Skeletal muscle satellite cell (primary cell): ENCODE measurements around the gene G6PC2.

Experiments used
- H3K27me3 ChIP-seq: 2 replicates; pipeline ENCODE4 v1.7.0; 2013; ENCODE audit warnings: low read length; ENCODE audit not compliant: control insufficient read depth, insufficient read depth
- H3K36me3 ChIP-seq: 2 replicates; pipeline ENCODE4 v1.7.0; 2013; ENCODE audit warnings: mild to moderate bottlenecking, control low read depth, low read length; ENCODE audit not compliant: insufficient read depth
- H3K4me1 ChIP-seq: 2 replicates; pipeline ENCODE4 v1.7.0; 2013; ENCODE audit warnings: low read length; ENCODE audit not compliant: control insufficient read depth, insufficient read depth
- H3K4me2 ChIP-seq: 2 replicates; pipeline ENCODE4 v1.7.0; 2013; ENCODE audit warnings: mild to moderate bottlenecking, low read length
- H3K4me3 ChIP-seq: 2 replicates; pipeline ENCODE4 v1.7.0; 2013; ENCODE audit warnings: low read length
- H3K9ac ChIP-seq: 2 replicates; pipeline ENCODE4 v1.7.0; 2013; ENCODE audit warnings: mild to moderate bottlenecking, low read depth, low read length, moderate library complexity
- H3K9me3 ChIP-seq: replicated peaks from 2 replicates; pipeline ENCODE4 v1.7.0; 2013; ENCODE audit warnings: mild to moderate bottlenecking, control low read depth, low read length

Gene G6PC2

DNA sequence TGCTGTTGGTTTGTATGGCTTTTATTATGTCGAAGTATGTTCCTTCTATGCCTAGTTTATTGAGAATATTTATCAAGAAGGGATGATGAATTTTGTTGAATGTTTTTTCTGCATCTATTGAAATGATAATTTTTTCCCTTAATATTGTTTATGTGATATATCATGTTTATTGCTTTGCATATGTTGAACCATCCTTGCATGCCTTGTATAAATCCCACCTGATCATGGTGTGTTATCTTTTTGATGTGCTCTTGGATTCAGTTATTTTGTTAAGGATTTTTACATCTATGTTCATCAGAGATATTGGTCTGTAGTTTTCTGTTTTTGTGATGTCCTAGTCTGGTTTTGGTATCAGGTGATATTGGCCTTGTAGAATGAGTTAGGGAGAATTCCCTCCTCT lies 50.8 kb downstream of the G6PC2 start:
- H3K4me3 ChIP-seq: no peak overlapping the region
- H3K4me2 ChIP-seq: no peak overlapping the region
- H3K4me1 ChIP-seq: no peaks in the 10 kb centered on the region
- H3K36me3 ChIP-seq: no peaks in the 10 kb centered on the region
- no peaks in the 10 kb centered on the region for H3K9me3 ChIP-seq
- no peaks in the 10 kb centered on the region for H3K27me3 ChIP-seq
- H3K9ac ChIP-seq: no peak overlapping the region

GRCh38 chr2:168952424-168952823 lies 51.3 kb downstream of the G6PC2 start:
- Histone ChIP-seq H3K36me3 (no peaks in the 10 kb centered on the region), H3K4me3 (no peak overlapping the region), H3K4me1 (no peaks in the 10 kb centered on the region), H3K27me3 (no peaks in the 10 kb centered on the region), H3K4me2 (no peak overlapping the region), H3K9ac (no peak overlapping the region), H3K9me3 (no peaks in the 10 kb centered on the region)

DNA sequence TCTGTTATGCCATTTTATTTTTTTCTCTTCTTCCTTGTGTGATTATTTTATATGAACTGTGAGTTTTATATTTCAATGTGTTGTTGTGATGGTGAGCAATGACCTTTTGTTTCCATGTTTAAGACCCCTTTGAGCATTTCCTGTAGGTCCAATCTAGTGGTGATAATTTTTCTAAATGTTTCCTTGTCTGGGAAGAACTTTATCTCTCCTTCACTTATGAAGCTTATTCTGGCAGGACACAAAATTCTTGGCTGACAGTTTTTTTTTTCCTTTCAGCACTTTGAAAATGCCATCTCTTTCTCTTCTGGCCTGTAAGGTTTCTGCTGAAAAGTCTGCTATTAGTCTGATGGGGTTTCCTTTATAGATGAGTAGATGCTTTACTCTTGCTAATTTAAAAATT lies 53.2 kb downstream of the G6PC2 start:
- H3K4me1 ChIP-seq: no peaks in the 10 kb centered on the region
- no peaks in the 10 kb centered on the region for H3K27me3 ChIP-seq
- no peak overlapping the region for H3K9ac ChIP-seq
- H3K4me2 ChIP-seq: no peak overlapping the region
- H3K9me3 ChIP-seq: no peaks in the 10 kb centered on the region
- H3K4me3 ChIP-seq: no peak overlapping the region
- no peaks in the 10 kb centered on the region for H3K36me3 ChIP-seq

GRCh38 chr2:168955321-168955720 lies 54.2 kb downstream of the G6PC2 start:
- H3K9me3 ChIP-seq: no peaks in the 10 kb centered on the region
- no peaks in the 10 kb centered on the region for H3K4me1 ChIP-seq
- no peak overlapping the region for H3K9ac ChIP-seq
- no peak overlapping the region for H3K4me3 ChIP-seq
- no peak overlapping the region for H3K4me2 ChIP-seq
- no peaks in the 10 kb centered on the region for H3K36me3 ChIP-seq
- H3K27me3 ChIP-seq: no peaks in the 10 kb centered on the region

GRCh38 chr2:168956392-168956791 lies 55.3 kb downstream of the G6PC2 start:
- Histone ChIP-seq H3K4me1 (no peaks in the 10 kb centered on the region), H3K36me3 (no peaks in the 10 kb centered on the region), H3K4me3 (no peak overlapping the region), H3K4me2 (no peak overlapping the region), H3K9me3 (no peaks in the 10 kb centered on the region), H3K9ac (no peak overlapping the region), H3K27me3 (no peaks in the 10 kb centered on the region)
